ENCODE data around the gene PAX1.

DNA sequence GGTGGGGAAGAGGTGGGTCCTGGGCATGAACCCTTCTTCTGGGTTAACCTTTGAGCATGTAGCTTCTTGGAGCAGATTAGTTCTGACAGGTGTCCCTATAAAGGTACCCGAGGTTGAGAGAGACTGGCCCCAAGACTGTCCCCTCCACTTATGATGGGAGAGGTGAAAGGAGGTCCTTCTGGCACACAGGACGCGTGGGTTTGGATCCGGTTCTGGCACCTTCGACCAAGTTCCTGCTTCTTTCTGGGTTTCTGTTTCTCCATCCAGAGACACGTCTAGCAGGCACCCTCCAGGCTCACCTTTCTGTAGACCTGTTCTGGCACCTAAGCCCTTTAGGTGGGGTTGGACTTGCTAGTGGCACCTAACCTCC lies 4.1 kb downstream of the PAX1 start:
- TF ChIP-seq, protein P1, sequence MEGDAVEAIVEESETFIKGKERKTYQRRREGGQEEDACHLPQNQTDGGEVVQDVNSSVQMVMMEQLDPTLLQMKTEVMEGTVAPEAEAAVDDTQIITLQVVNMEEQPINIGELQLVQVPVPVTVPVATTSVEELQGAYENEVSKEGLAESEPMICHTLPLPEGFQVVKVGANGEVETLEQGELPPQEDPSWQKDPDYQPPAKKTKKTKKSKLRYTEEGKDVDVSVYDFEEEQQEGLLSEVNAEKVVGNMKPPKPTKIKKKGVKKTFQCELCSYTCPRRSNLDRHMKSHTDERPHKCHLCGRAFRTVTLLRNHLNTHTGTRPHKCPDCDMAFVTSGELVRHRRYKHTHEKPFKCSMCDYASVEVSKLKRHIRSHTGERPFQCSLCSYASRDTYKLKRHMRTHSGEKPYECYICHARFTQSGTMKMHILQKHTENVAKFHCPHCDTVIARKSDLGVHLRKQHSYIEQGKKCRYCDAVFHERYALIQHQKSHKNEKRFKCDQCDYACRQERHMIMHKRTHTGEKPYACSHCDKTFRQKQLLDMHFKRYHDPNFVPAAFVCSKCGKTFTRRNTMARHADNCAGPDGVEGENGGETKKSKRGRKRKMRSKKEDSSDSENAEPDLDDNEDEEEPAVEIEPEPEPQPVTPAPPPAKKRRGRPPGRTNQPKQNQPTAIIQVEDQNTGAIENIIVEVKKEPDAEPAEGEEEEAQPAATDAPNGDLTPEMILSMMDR (IDR thresholded peaks at IDR 0.05): no peak
- TF ChIP-seq POLR2AphosphoS5 (IDR thresholded peaks at IDR 0.05): no peak
